Umbilical cord (tissue), 2 donors: ENCODE results near the gene TRIM69. TPM values are rescaled to one million over a fixed set of nuclear protein-coding genes. Genes with fewer than 3 reads are reported as not detected.
"Not testable (repeated sequence)": the region's sequence is repeated elsewhere in the genome, so short reads cannot be mapped to it uniquely, and the experiment has no call there.

Experiments used
- DNase-seq: peaks from one replicate; pipeline ENCODE4 v3.0.0-alpha.2; 2015; ENCODE audit warnings: low spot score
- total RNA-seq: library from RNA; depleted of rRNA; stranded (reverse); fragments of >200 nt; gene quantifications from one replicate; pipeline ENCODE4 v1.2.3, GENCODE V29; 2014; ENCODE audit warnings: low replicate concordance; ENCODE audit not compliant: insufficient read depth

The TRIM69 gene, protein sequence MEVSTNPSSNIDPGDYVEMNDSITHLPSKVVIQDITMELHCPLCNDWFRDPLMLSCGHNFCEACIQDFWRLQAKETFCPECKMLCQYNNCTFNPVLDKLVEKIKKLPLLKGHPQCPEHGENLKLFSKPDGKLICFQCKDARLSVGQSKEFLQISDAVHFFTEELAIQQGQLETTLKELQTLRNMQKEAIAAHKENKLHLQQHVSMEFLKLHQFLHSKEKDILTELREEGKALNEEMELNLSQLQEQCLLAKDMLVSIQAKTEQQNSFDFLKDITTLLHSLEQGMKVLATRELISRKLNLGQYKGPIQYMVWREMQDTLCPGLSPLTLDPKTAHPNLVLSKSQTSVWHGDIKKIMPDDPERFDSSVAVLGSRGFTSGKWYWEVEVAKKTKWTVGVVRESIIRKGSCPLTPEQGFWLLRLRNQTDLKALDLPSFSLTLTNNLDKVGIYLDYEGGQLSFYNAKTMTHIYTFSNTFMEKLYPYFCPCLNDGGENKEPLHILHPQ
- 19.0 TPM for total RNA-seq

DNA sequence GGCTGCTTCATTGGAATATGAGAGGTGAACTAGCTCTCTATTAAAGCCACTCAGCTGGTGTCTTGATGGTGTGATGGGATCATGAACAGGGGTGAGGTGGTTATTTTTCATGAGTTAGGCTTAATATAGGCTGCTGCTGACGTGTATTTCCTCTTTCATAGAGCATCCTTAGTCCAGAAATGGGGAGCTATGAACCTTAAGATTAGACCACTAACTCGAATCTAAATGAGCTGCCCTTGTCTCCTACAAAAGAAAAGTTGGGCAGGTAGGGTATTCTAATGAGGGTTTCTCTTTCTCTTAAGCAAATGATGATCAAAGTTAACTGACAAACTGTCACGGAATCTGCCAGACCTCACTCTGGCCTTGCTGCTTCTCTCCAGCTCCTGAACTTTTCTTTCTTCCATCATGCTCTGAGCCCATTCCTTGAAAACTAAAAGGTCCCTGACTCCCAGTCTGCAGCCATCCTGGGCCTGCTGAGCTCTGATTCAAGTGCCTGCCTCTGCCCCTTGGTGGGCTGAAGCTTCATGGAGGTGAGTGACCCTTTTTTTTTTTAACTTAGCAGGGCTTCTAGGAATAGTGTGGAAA is at the start of gene TRIM69:
Gene TRIM69 (plus strand): TSS at position 348 of the 585 bp plus-strand sequence. CDS start 177 bp downstream, at position 525.
- no peak for DNase-seq

DNA sequence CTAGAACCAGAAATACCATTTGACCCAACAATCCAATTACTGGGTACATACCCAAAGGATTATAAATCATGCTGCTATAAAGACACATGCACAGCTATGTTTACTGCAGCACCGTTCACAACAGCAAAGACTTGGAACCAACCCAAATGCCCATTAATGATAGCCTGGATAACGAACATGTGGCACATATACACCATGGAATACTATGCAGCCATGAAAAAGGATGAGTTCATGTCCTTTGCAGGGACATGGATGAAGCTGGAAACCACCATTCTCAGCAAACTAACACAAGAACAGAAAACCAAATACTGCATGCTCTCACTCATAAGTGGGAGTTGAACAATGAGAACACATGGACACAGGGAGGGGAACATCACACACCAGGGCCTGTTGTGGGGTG is 47.0 kb upstream of the TRIM69 start:
- not testable (repeated sequence) for DNase-seq

DNA sequence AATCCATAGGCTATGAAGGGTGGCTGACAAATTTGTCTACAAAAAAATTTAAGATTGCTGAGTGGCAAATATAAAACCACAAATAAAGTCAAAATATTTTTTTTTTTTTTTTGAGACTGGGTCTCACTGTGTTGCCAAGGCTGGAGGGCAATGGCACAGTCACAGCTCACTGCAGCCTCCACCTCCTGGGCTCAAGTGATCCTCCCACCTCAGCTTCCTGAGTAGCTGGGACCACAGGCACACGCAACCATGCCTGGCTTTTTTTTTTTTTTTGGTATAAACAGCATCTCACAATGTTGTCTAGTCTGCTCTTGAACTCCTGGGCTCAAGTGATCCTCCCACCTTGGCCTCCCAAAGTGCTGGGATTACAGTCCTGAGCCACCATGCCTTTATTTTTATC is 46.1 kb upstream of the TRIM69 start:
- DNase-seq, result not testable (repeated sequence)

DNA sequence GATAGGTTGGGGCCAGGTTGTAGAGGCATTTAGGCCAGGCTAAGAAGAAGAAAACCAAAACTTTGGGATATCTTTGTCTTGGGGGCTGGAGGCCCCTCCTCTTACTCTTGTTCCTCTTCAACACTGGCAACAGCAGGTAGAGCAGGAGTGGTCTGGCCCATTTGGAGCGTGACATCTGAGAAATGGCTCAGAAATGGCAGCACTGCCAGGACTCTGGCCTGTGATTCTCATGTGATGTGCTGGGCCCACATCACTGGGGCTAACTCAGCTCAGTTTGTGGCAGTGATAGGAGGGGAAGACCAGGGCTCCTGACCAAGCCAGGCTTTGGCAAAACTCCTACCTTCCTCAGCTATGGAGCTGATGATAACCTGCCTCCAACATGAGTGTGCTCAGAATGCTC is 43.7 kb upstream of the TRIM69 start:
- no peak for DNase-seq

DNA sequence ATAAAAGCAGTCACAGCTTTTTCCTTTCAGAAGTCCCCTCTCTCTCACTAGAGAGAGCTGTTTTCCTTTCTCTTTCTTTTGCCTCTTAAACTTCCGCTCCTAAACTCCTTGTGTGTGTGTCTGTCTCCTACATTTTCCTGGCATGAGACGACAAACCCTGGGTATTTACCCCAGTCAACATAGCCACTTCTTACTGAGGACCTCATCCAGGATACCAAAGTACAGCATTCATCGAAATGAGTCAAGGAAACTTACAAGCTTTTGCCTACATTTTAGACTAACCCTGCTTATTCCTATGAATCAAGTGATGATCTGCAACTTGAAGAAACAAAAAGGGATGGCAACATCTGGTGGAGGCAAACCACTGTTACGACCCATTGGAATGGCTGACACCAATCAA is 41.9 kb upstream of the TRIM69 start:
- no peak for DNase-seq

DNA sequence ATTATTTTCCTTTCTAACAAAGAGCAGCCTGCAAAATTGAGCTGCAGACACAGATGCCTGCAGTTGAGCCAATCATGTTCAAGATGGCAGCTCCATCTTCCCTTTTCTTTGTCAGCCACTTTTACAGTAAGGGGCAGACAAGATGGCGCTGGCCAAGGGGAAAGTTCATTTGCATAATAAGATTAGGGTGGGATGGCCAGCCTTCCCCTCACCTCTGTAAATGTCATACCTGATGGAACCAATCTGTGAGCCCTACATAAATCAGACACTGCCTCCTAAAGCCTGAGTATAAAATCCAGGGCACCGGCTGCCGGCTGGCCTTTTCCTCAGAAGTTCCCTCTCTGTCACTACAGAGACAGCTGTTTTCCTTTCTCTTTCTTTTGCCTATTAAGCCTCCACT is 41.0 kb upstream of the TRIM69 start:
- no peak for DNase-seq

DNA sequence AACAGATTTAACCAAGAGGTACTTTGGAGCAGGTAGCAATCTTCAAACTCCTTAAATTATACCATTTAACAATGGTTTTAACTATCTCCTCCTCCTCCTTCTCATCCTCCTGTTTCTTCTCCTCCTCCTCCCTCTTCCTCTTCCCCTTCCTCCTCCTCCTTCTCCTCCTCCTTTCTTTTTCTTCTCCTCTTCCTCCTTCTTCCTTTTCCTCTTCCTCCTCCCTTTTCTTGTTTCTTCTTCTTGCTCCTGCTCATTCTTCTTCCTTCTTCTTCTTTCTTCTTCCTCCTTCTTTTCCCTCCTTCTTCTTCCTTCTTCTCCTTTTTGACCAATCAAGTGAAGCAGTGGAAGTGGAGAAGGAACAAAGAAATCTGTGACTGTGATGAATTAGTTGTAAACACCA is 39.3 kb upstream of the TRIM69 start:
- no peak for DNase-seq

DNA sequence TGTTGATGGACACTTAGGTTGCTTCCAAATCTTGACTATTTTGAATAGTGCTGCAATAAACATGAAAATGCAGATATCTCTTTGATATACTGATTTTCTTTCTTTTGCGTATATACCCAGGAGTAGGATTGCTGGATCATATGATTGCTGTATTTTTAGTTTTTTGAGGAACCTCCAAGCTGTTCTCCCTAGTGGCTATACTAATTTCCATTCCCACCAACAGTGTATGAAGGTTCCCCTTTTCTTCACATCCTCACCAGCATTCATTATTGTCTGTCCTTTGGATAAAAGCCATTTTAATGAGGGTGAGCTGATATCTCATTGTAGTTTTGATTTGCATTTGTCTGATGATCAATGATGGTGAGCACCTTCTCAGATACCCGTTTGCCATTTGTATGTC is 37.7 kb upstream of the TRIM69 start:
- no peak for DNase-seq

DNA sequence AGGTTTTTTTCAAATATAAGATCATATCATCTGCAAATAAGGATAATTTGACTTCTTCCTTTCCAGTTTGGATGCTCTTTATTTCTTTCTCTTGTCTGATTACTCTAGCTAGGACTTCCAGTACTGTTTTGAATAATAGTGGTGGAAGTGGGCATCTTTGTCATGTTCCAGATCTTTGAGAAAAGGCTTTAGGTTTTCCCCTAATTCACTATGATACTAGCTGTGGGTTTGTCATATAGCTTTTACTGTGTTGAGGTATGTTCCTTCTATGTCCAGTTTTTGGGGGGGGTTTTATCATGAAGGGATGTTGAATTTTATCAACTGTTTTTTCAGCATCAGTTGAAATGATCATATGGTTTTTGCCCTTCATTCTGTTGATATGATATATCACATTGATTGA is 35.7 kb upstream of the TRIM69 start:
- not testable (repeated sequence) for DNase-seq

DNA sequence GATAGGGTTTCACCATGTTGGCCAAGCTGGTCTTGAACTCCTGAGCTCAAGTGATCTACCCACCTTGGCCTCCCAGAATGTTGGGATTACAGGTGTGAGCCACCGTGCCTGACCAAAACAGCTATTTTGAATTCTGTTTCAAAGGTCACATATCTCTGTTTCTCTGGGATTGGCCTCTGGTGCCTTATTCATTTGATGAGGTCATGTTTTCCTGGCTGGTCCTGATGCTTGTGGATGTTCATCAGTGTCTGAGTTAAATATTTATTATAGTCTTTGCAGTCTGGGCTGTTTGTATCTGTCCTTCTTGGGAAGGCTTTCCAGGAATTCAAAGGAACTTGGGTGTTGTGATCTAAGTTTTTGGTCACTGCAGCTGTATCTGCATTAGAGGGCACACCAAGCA is 30.3 kb upstream of the TRIM69 start:
- DNase-seq, result no peak

DNA sequence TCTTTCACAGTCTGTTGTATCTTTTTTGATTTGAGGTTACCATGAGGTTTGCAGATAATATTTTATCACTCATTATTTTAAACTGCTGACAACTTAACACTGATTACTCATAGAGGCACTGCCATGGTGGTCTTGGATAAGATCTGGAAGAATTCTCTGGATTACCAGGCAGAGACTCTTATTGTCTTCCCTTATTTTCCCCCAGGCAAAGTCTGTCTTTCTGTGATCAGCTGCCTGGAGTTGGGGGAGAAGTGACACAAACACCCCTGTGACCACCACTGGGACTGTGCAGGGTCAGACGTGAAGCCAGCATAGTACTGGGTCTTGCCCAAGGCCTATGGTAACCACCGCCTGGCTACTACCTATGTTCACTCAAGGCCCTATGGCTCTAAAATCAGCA is 29.9 kb upstream of the TRIM69 start:
- DNase-seq, result no peak

DNA sequence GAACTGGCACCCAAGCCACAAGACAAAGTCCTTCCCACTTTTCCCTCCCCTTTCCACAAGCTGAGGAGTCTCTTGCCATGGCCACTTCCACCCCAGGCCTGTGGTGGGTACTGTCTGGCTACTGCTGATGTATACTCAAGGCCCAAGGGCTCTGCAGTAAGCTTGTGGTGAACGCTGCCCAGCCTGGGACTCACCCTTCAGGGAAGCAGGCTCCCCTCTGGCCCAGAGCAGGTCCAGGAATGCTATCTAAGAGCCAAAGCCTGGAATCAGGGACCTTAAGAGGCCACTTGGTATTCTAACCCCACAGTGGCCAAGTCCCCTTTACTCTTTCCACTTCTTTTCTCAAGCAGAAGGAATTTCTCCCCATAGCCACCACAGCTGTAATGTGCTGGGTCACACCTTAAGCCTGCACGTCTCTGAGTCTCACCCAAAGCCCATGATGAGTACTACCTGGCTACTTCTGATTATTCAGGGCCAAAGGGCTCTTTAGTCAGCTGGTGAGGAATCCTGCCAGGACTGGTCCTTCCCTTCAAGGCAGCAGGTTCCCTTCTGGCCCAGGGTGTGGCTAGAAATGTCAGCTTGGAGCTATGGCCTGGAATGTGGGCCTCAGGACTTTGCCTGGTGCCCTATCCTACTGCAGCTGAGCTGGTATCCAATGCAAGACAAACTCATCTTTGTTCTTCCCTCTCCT is 29.2 kb upstream of the TRIM69 start:
- no peak for DNase-seq

DNA sequence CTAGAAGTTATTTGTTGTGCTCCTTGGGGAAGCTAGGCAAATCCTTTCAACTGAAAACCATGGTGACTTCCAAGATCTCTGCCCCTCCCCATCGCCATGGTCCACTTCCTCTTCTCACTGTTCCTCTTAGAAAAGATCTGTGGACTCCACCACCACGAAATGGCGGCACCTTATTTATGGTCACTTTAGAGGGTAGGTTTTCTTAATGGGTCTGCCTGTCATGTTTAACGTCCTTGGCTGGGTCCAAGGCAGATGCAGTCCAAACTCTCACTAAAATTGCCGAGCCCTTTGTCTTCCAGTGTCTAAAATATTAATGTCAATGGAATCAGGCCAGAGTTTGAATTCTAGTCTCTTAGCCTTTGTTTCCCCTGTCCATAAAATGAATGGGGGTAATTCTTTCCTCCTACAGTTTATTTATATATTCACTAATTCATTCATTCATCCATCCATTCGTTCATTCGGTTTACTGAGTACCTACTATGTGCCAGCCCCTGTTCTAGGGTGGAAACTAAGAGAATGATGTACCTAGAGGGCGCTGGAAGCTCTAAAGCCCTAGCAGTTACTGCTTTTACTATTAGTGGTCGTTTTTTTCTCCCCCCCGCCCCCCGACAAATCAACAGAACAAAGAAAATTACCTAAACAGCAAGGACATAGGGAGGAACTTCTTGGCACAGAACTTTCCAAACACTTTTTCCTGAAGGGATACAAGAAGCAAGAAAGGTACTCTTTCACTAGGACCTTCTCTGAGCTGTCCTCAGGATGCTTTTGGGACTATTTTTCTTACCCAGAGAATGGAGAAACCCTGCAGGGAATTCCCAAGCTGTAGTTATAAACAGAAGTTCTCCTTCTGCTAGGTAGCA is 25.9 kb upstream of the TRIM69 start:
- peak; percentile 23 for DNase-seq

DNA sequence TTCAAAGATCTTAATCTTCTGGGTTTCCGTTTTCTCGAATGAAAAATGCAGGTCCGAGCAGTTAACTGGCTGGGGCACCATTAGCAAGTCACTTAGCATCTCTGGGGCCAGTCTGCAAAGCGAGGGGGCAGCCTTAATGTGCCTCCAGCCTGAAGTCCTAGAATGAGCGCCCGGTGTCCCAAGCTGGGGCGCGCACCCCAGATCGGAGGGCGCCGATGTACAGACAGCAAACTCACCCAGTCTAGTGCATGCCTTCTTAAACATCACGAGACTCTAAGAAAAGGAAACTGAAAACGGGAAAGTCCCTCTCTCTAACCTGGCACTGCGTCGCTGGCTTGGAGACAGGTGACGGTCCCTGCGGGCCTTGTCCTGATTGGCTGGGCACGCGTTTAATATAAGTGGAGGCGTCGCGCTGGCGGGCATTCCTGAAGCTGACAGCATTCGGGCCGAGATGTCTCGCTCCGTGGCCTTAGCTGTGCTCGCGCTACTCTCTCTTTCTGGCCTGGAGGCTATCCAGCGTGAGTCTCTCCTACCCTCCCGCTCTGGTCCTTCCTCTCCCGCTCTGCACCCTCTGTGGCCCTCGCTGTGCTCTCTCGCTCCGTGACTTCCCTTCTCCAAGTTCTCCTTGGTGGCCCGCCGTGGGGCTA is 25.1 kb upstream of the TRIM69 start, which contains the start of the genes B2M and PATL2:
Gene B2M (plus strand): TSS at position 422 of the 647 bp plus-strand sequence. CDS start 30 bp downstream, at position 452.
Gene PATL2 (minus strand): TSS at position 228 of the 647 bp plus-strand sequence. CDS start 34,833 bp downstream, outside the sequence.
- DNase-seq, result peak; percentile 99

DNA sequence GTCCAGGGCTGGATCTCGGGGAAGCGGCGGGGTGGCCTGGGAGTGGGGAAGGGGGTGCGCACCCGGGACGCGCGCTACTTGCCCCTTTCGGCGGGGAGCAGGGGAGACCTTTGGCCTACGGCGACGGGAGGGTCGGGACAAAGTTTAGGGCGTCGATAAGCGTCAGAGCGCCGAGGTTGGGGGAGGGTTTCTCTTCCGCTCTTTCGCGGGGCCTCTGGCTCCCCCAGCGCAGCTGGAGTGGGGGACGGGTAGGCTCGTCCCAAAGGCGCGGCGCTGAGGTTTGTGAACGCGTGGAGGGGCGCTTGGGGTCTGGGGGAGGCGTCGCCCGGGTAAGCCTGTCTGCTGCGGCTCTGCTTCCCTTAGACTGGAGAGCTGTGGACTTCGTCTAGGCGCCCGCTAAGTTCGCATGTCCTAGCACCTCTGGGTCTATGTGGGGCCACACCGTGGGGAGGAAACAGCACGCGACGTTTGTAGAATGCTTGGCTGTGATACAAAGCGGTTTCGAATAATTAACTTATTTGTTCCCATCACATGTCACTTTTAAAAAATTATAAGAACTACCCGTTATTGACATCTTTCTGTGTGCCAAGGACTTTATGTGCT is 24.5 kb upstream of the TRIM69 start:
- peak; percentile 53 for DNase-seq

DNA sequence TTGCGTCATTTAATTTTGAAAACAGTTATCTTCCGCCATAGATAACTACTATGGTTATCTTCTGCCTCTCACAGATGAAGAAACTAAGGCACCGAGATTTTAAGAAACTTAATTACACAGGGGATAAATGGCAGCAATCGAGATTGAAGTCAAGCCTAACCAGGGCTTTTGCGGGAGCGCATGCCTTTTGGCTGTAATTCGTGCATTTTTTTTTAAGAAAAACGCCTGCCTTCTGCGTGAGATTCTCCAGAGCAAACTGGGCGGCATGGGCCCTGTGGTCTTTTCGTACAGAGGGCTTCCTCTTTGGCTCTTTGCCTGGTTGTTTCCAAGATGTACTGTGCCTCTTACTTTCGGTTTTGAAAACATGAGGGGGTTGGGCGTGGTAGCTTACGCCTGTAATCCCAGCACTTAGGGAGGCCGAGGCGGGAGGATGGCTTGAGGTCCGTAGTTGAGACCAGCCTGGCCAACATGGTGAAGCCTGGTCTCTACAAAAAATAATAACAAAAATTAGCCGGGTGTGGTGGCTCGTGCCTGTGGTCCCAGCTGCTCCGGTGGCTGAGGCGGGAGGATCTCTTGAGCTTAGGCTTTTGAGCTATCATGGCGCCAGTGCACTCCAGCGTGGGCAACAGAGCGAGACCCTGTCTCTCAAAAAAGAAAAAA is 23.9 kb upstream of the TRIM69 start:
- DNase-seq, result peak; percentile 88

DNA sequence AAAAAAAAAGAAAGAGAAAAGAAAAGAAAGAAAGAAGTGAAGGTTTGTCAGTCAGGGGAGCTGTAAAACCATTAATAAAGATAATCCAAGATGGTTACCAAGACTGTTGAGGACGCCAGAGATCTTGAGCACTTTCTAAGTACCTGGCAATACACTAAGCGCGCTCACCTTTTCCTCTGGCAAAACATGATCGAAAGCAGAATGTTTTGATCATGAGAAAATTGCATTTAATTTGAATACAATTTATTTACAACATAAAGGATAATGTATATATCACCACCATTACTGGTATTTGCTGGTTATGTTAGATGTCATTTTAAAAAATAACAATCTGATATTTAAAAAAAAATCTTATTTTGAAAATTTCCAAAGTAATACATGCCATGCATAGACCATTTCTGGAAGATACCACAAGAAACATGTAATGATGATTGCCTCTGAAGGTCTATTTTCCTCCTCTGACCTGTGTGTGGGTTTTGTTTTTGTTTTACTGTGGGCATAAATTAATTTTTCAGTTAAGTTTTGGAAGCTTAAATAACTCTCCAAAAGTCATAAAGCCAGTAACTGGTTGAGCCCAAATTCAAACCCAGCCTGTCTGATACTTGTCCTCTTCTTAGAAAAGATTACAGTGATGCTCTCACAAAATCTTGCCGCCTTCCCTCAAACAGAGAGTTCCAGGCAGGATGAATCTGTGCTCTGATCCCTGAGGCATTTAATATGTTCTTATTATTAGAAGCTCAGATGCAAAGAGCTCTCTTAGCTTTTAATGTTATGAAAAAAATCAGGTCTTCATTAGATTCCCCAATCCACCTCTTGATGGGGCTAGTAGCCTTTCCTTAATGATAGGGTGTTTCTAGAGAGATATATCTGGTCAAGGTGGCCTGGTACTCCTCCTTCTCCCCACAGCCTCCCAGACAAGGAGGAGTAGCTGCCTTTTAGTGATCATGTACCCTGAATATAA is 23.0 kb upstream of the TRIM69 start:
- peak; percentile 55 for DNase-seq

DNA sequence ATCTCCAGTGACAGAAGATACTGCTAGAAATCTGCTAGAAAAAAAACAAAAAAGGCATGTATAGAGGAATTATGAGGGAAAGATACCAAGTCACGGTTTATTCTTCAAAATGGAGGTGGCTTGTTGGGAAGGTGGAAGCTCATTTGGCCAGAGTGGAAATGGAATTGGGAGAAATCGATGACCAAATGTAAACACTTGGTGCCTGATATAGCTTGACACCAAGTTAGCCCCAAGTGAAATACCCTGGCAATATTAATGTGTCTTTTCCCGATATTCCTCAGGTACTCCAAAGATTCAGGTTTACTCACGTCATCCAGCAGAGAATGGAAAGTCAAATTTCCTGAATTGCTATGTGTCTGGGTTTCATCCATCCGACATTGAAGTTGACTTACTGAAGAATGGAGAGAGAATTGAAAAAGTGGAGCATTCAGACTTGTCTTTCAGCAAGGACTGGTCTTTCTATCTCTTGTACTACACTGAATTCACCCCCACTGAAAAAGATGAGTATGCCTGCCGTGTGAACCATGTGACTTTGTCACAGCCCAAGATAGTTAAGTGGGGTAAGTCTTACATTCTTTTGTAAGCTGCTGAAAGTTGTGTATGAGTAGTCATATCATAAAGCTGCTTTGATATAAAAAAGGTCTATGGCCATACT is 21.1 kb upstream of the TRIM69 start:
- DNase-seq, result no peak
